ENCODE data around the gene DENND1A. TPM values are rescaled to one million over a fixed set of nuclear protein-coding genes. Genes with fewer than 3 reads are reported as not detected.

DENND1A gene
- total RNA-seq, 3 donors from 2014 or later = 18.4 to 21.3 (median 20.1) TPM

DNA sequence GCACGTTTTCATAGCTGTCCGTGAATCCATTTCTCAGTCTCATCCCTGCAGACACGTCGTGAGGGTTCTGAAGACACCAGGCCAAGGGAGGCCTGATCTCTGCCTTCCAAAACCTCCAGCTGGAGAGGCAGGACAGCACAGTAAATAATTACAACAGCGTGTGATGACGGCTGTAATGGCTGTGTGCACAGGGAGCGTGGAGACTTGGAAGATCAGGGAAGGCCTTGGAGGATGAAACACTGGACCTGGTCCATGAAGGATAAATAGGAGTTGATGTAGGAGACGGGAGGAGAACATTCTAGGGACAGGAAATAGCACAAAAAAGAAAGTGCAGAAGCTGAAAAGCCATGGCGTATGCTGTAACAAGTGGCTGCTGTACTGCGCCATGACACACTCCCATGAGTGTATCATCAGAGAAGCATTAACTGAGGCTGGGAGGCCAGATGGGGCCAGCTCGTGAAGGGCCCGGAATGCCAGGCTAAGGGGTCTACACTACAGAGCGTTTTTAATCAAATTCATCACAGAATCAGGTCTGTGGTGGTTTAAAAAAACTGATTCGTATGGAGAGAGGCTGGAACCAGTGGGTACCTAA, 476.8 kb downstream of the DENND1A start:
- Histone ChIP-seq H3K27ac (no peak overlapping the region), H3K4me3 (no peak overlapping the region)

DNA sequence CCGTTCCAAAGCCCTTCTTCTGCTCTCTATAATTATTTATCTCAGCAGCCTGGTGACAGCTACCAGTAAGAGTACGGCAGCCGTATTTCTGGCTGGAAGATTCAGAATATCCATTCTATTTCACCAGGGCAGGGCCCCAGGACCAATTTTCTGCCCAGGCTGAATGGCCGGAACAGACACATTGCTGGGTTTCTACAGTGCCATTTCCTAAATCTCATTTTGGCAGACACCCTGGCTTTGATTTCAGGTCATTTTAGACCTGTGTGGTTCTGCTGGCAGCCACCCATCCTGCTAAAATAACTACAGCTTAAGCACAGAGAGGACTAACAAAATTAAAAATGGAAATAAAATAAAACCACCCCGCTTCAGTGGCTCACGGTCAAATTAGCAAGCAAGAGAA, 478.9 kb downstream of the DENND1A start:
- no peak for DNase-seq (ENCODE audit: low spot score in 2 of 2)
- Histone ChIP-seq H3K36me3 (no peaks in the 10 kb centered on the region), H3K4me3 (no peak overlapping the region), H3K9me3 (no peaks in the 10 kb centered on the region), H3K4me1 (no peaks in the 10 kb centered on the region), H3K27ac (no peak overlapping the region), H3K27me3 (no peaks in the 10 kb centered on the region)
- TF ChIP-seq POLR2AphosphoS5 (IDR thresholded peaks at IDR 0.05) (no peak), POLR2A (IDR thresholded peaks at IDR 0.05) (no peak)
- TF ChIP-seq, protein P1, sequence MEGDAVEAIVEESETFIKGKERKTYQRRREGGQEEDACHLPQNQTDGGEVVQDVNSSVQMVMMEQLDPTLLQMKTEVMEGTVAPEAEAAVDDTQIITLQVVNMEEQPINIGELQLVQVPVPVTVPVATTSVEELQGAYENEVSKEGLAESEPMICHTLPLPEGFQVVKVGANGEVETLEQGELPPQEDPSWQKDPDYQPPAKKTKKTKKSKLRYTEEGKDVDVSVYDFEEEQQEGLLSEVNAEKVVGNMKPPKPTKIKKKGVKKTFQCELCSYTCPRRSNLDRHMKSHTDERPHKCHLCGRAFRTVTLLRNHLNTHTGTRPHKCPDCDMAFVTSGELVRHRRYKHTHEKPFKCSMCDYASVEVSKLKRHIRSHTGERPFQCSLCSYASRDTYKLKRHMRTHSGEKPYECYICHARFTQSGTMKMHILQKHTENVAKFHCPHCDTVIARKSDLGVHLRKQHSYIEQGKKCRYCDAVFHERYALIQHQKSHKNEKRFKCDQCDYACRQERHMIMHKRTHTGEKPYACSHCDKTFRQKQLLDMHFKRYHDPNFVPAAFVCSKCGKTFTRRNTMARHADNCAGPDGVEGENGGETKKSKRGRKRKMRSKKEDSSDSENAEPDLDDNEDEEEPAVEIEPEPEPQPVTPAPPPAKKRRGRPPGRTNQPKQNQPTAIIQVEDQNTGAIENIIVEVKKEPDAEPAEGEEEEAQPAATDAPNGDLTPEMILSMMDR (IDR thresholded peaks at IDR 0.05) = no peak
- intact Hi-C loops (cut with DNase I; ENCODE audit: low total_unique reads) = loop anchor here (5.0 kb wide), 1 partner anchor 1229 kb away; no protein-coding TSS in a partner anchor

More for the DNA sequence above, 476.8 kb downstream of the DENND1A start:
- H3K4me1 ChIP-seq = no peaks in the 10 kb centered on the region
- TF ChIP-seq, protein P1 (IDR thresholded peaks at IDR 0.05) = no peak
- TF ChIP-seq POLR2AphosphoS5 (IDR thresholded peaks at IDR 0.05) = no peak
- no peak for TF ChIP-seq POLR2A (IDR thresholded peaks at IDR 0.05)
- H3K36me3 ChIP-seq = no peaks in the 10 kb centered on the region
- no peaks in the 10 kb centered on the region for H3K9me3 ChIP-seq
- no peaks in the 10 kb centered on the region for H3K27me3 ChIP-seq
- intact Hi-C loops (cut with DNase I; ENCODE audit: low total_unique reads) = loop anchor here (5.0 kb wide), 1 partner anchor 1231 kb away; no protein-coding TSS in a partner anchor
- DNase-seq (ENCODE audit: low spot score in 2 of 2) = no peak

DNA sequence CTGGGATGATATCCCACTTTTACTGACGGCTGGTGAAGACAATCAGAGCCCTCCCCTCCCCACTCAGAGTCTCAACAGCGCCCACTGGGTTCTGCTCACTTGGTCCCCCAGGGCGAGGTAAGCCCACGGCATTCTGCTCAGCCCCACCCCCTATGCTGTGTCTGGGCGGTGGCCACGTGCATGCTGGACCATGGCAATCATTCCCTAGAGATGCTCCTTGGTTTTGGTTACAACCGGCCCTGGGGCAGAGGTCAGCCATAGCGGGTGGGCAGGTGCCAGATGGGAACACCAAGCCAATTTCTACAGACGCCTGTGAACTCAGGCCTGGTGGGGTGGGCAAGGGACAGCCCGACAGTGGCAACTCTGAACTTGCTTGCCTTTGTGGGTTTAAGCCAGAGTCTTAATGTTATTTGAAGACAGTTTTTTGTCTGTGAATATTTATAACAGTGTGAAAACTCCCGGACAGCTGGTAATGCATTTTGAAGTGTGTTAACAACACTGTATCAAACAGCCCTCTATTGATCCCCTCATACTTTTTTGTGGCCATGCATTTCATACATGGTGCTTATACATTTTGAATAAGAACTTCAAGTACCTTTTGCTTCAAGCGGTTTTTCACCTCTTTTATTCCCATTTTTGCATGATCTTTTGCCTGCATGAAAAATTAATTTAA, 479.7 kb downstream of the DENND1A start:
- H3K4me1 ChIP-seq = no peaks in the 10 kb centered on the region
- no peaks in the 10 kb centered on the region for H3K36me3 ChIP-seq
- peak in 1 of 2 donors; percentile 50 for DNase-seq (ENCODE audit: low spot score in 2 of 2)
- H3K4me3 ChIP-seq = no peak overlapping the region
- H3K27me3 ChIP-seq = no peaks in the 10 kb centered on the region
- H3K9me3 ChIP-seq = no peaks in the 10 kb centered on the region
- intact Hi-C loops (cut with DNase I; ENCODE audit: low total_unique reads) = loop anchor here (5.0 kb wide), 1 partner anchor 1228 kb away; no protein-coding TSS in a partner anchor
- no peak for TF ChIP-seq POLR2A (IDR thresholded peaks at IDR 0.05)
- TF ChIP-seq, protein P1 (IDR thresholded peaks at IDR 0.05) = no peak
- TF ChIP-seq POLR2AphosphoS5 (IDR thresholded peaks at IDR 0.05) = no peak
- no peak overlapping the region for H3K27ac ChIP-seq

DNA sequence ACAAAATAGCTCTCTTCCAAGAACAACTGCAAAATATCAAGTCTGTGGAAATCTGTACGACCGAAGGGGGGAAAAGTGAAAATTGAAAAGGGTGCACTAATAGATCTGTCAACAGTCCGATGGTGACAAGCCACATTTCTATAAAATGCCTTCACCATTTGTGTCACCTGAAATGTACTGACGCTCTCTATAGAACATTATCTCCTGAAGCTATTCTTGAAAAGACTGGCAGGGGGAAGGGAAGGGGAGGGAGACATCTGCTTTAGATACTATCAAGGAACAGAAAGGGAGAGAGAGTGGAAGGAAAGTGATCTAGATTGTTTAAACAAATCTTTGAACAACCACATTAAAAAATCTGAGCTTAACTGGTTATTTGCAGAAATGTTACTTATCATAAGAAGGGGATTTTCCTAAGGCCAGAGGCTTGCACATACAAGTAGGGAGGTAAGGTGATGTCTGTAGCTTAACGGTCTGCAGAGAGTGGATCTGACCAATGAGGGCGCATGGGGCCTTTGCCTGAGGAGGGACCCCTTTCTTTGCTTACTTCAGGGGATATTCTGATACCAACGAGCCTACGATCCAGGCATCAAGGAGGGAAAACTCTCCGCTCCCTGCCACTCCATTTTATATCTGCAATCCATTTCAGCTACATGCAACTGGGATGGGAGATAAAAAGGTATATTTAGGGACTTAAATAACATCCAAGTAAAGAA, 481.8 kb downstream of the DENND1A start:
- Histone ChIP-seq H3K27me3 (no peaks in the 10 kb centered on the region), H3K4me3 (no peak overlapping the region), H3K4me1 (no peaks in the 10 kb centered on the region), H3K36me3 (no peaks in the 10 kb centered on the region), H3K9me3 (no peaks in the 10 kb centered on the region), H3K27ac (no peak overlapping the region)
- TF ChIP-seq POLR2A (IDR thresholded peaks at IDR 0.05) = no peak
- no peak for TF ChIP-seq POLR2AphosphoS5 (IDR thresholded peaks at IDR 0.05)
- TF ChIP-seq, protein P1 (IDR thresholded peaks at IDR 0.05) = no peak
- no peak for DNase-seq (ENCODE audit: low spot score in 2 of 2)
- intact Hi-C loops (cut with DNase I; ENCODE audit: low total_unique reads) = no loop called here
